HG02571 (cell line): Measurements from ENCODE around the gene MAFF.

Source experiments
- ATAC-seq: cut with Tn5 transposase; IDR thresholded peaks from one replicate; pipeline ENCODE4 v1.9.1; 2021; ENCODE audit warnings: mild to moderate bottlenecking, moderate library complexity; ENCODE audit not compliant: unreplicated experiment

Gene MAFF

DNA sequence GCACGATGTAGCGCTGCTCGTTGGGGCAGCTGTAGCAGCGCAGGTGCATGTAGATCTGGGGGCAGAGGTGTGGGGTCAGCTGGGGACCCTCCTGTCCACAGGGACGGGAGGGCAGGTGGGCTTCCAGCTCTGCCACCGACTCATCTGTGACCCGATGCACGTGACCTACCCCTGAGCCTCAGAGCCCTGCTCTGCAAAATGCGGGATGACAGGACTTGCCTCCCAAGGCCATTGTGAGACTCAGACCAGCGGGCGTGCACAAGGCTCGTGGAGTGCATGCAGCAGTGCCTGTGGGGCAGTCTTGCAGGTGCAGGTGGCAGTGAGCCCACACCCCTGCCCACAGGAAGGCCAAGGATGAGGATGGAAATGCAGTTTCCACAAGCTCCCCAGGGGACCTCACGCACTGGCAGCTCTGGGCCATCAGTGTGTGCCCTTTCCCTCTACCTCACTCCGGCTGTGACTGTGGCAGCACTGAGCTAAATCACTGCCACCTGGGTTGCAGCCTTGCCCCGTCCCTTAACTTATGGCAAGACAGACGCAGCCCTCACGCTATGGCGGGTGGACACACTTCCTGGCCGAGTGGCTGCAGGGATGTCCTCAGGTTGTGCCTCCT is 44.4 kb downstream of the MAFF start:
- ATAC-seq, result no peak

DNA sequence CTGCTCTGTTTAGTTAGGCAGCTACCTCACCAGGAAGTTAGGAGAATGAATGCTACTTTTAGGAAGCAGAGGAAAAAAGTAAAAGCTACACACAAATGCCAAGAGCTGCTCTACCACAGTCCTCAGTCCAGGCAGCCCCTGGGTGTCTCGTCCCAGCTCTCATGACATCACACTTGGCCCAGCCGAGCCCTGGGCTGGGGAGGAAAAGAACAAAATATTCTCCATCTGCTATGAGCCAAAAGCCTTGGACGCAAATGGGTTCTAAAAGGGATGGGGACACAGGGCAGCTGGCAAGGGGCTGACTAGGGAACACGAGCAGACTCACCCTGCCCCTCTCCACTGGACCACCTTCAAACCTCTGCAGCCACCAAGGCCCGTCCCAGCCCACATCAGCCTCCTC is 44.9 kb downstream of the MAFF start:
- no peak for ATAC-seq

DNA sequence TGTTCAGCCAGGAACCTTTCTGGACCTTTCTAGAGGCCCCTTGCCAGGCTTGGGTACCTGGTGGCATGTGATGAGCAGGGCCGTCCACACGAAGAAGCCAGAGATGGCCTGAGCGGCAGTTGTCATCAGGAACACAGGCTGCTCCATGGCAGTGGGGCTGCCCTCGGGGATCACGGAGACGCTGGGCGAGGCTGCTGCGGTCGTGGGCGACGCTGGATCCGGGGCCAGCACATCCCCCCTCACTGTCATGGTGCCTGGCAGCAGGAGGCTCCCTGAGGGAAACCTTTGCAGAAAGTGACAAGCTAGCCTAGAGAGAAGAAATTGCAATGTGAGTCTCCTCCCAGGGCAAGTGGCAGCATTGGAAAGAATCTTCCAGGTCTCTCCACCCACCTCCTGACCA is 45.9 kb downstream of the MAFF start:
- ATAC-seq, result no peak

DNA sequence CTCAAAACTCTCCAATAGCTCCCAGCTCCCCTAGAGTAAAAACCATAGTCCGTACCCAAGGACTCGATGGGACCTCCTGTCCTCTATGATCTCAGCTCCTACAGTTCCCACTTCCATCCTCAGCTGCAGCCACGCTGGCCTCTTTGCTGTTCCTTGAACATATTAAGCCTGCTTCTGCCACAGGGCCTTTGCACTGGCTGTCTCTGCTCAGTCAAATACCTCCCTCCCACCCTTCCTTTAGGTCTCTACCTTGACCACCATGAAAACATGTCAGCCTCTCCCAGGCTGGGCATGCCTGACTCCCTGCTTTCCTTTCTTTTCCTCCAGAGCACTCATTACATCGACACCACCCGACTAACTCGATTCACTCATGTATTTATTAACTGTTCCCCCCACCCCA is 46.5 kb downstream of the MAFF start:
- ATAC-seq, result no peak

DNA sequence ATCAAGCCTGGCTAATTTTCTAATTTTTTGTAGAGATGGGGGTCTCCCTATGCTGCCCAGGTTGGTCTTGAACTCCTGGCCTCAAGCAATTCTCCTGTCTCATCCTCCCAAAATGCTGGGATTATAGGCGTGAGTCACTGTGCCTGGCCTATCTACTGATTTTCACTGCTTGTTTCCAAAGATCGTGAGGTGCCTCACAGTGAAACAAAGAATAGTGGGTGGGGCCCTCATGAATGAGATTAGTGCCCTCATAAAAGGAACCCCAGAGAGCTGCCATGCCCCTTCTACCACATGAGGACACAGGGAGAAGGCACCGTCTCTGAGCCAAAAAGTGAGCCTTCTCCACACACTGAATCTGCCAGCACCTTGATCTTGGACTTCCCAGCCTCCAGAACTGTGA is 47.5 kb downstream of the MAFF start:
- ATAC-seq, result no peak

DNA sequence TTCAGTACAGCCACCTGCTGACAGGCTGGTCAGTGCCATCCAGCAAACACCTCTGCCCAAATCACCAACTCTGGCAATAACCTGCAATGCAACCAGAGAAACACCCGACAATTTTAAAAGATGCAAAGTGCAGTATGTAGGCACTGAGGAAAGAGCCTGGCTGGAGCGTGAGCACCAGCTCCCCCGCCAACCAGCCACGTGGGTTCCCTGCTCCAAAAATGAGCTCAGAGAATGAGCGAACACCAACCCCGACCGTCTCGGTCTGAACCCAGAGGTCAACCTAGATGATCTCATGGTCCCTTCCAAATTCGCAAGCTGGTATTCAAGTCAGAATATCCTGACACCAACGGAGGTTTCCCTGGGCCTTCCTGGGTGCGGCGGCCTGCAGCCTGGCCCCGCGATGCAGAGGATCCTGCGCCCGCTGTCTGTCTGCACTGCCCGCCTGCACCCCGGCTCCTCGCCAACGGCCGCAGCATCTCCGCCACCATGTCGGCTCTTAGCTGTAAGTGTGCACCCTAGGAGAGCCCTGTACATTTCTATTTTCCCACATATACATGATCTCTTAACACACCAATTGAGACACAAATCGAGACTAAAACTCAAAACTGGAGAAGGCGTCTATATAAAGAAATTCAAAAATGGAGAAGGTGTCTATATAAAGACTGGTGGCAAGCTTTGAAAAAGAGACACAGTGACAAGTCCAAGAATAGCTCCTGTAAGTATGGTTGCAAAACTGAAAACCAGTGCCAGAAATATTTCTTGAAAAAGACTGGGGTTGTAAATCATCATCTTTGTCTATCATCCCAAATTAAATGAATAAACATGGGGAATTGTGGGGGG is 48.2 kb downstream of the MAFF start:
- ATAC-seq, result no peak

DNA sequence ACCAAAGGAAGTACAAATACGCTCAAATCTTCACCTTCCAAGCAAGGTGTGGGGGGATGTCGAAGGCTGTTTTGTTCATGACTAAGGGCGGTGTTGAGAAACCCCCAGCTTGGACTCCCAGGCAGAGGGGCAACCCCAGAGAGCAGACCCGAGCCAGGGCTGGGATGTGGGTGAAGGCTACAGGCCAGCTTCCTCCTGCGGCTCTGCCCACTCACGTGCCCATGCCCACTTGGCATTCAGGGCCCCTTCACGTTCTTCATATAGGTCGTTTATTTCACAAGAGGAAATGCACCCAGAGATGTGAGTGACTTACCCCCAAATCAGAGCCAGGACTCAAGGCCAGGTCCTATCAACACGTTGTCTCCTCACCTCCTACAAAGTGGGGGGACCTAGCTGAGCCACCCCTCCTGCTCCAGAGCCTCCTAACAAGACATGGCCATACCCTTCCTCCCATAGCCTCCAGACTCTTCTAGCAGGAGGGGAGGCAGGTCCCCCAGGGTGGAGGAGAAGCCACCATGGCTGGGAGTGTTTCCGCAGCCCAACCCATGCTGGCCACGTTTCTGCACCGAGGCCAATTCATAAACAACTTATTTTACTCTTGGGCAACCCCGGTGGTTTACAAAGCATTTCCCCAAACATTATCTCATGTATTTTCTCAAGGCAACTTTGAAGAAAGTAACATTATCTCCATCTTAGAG is 49.0 kb downstream of the MAFF start:
- ATAC-seq, result no peak

DNA sequence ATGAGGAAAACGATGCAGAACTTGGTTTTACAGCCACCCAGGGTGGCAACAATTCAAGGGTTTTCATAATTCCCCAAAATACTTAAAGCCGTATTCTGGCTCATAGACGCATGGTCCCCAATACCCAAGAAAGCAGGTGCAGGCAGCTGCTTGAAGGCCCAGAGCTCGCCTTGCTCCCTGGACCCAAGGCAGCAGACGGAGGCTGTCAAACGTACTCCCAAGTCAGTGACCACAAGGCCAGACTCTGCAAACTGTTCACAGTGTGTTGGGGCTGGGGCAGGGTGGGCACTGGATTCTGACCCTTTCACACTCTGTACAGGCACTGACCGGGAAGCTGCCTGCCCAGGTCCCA is 49.5 kb downstream of the MAFF start:
- ATAC-seq, result no peak

DNA sequence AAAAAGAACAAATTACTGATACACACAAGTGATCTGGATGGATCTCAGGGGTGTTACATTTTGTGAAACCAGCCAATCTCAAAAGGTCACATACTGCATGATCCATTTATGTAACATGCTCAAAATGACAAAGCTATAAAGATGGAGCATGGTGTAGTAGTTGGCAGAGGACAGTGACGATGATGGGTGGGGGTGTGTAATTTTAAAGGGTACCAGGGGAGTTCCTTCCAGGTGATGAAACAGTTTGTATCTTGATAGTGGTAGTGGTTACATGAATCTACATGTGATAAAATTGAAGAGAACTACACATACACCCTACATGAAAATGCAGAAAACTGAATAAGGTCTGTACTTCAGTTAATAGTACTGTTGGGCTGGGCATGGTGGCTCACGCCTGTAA is 53.9 kb downstream of the MAFF start:
- no peak for ATAC-seq

DNA sequence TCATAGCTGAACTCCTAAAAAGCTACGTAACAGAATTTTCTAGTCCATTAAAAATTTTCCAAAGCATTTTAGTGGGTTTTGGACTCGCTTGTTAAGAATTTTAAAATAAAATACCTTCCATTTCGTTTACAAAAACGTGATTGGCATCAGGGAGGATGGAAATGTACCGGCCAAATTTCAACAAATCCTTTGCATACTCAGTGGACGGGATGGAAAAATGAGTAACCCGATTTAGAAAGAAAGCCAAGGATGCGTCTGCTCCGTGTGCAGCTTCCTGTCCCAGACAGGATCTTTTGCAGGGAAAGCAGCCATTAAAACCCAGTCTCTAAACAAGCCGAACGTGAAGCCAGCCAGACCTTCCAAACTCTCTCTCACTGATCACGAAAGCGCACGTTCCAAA is 55.4 kb downstream of the MAFF start:
- no peak for ATAC-seq

DNA sequence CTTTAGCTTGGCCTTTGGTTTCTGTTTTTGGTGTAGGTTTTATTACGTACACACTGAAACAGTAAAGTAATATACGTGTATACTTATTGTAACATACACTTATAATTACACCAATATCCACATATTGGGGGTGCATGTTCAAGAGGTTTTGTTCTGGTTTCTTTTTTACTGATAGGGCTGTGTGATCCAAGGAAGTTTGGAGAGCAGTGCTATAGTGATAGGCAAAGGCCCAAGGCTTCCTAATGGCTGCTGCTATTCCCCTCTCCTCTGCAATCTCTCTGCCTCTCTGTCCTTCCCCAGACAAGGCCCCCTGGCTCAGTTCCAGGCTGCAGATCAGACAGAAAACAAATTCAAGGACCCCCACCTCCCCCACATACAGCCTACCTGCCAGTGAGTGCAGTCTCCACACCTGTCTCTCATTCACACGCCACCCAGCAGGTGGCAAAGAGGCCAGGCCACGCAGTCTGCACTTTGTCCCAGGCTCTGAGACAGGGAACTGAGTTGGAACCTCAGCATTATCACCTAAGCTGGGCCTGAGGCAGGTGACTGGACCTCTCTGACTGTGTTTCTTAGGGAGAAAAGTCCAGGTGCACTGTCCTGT is 56.0 kb downstream of the MAFF start:
- ATAC-seq, result no peak

DNA sequence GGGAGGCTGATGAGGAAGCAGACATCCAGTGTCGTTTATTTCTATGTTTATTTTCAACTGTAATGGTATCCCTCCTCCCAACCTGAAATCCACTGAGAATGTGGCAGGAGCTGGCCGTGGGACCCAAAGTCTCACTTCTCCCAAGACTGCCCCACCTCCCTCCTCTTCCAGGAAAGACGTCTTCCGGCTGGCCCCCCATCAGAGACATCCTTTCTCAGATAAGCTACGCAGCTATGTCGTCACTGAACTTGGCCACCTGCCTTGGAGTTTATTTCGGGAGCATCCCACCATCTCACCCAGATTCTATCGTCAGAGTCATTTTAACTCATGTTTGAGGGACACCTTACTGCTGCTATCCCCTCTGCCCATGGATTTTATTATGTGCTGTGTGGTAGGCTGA is 57.1 kb downstream of the MAFF start:
- ATAC-seq, result no peak

DNA sequence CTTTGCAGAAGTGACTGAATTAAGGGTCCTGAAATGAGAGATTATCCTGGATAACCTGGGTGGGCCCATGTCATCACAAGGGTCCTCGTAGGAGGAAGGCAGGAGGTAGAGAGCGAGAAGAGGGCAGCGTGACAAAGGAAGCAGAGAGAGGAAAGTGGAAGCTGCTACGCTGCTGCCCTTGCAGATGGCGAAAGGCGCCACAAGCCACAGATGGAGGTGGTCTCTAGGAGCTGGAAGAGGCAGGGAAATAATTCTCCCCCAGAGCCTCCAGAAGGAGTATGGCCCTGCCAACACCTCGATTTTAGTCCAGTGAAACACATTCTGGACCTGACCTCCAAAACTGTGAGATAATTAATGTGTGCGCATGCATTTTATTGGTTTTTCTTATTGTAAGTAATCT is 57.6 kb downstream of the MAFF start:
- no peak for ATAC-seq

DNA sequence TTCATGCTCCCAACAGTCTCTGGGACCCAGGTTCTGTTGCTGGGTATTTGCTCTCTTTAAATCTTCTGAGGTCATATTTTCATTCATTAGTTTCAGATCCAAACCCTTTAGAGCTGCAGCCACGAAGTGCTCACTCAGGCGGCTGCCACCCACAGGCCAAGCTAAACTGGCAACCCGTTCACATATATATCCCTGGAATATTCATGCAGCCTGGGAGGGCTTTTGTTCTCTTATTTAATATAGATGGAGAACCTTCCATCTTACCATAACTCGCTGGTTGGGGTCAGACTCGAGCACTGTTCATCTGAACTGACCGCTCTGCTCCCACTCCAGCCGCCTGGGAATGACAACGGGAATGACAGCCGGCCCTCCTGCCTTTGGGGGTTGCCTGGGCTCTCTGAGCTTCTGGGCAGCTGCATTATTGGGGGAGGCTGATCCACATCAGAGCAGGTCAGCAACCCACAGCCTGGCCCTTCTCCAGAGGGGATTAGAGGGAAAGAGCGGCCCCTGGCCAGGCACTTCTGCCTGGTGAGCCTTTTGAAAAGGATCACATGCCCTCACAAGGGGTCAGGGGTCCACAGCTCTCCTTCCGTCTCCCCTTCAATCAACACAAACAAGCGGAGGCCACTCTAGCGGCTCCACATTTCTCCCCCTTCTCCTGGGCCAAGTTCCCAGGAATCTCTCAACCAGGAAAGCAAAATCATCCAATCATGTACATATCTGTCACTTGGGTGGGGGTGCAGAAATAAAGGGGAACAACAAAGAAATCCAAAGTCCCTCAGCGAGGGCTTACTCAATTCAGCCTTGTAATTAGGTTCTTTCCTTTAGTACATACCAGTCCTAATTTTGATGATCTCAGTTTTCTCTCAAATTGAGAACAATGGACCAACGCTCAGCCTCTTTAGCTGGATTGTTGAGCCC is 59.2 kb downstream of the MAFF start:
- ATAC-seq, result peak; percentile 3

DNA sequence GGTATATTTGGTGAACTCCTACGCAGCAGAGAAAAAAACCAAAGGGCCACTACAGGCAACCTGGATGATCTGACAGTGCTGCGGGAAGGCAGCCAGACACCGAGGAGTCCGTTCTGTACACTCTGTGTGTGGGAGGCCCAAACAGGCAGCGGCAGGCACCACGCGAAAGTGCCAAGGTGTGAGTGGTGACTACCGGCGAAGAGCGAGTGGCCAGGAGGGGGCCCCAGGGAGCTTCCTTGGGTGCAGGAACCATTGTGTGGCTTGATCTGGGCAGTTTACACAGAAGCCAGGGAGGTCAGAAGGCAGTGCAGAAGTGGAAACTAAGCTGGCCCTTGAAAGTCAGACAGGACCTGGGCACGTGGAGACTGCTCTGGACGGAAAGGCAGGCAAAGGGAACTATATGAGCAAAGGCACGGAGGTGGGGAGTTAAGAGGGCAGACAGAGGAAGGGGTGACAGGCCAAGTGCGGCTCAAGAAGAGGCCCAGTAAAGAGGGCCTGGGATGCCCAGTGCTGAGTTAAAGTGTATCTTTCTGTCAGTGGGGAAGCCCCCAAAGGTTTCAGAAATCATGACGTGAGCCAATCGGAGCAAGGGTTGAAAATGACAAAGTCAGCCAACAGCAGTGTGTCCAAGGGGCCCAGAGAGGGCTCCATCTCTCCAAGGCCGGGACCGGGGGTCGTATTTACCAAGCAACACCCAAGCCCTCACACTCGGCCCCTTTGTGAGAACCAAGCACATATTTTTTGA is 60.4 kb downstream of the MAFF start:
- no peak for ATAC-seq

DNA sequence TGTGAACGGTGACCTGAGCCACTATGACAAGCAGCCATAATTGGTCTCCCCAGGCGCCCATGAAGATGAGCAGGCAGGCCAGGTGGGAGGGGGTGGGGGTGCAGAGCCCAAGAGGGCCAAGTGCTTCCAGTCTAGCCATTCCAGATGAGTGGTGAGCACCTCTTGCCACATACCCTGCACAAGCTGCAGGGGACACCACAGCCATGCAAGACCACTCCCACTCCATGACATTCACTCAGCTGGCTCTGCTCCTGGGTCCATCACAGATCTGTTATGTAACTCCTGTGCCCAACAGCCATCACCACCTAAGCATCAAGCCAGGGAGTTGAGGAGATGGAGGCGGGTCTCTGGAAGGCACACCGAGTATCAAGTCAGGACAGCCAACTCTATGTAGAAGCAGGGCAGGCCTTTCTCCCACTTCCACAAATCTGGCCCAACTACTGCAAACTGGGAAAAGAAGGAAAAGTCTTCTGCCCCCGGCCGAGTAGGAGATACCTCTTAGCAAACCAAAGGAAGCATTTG is 62.6 kb downstream of the MAFF start:
- ATAC-seq, result no peak
